ENCODE results near the gene STYXL1. TPM values are rescaled to one million over a fixed set of nuclear protein-coding genes. Genes with fewer than 3 reads are reported as not detected.
A peak's percentile ranks its signal among the peaks of the same experiment; 100 is the strongest.

The STYXL1 gene
- total RNA-seq, 1 experiment from 2014 or later: 30.5 TPM

DNA sequence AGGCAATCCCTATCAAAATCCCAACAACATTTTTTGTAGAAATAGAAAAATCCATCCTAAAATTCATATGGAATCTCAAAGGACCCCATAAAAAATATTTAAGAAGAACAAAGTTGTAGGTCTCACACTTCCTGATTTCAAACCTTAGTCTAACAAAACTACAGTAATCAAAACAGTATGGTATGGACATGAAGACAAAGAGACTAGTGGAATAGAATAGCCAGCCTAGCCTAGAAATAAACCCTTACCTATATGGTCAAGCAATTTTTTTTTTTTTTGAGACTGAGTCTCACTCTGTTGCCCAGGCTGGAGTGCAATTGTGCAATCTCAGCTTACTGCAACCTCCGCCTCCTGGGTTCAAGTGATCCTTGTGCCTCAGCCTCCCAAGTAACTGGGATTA is 49.8 kb downstream of the STYXL1 start:
- no peaks in the 10 kb centered on the region for H3K9me3 ChIP-seq (ENCODE audit: low read length)
- no peaks in the 10 kb centered on the region for H4K20me1 ChIP-seq (ENCODE audit: insufficient read depth, low read depth, low read length)
- H3K4me3 ChIP-seq (ENCODE audit: low read length): no peak overlapping the region
- no peak for DNase-seq
- H3K4me1 ChIP-seq (ENCODE audit: low read length): peaks cover 12% of the 10 kb centered on the region
- H3K9me2 ChIP-seq (replicated peaks; ENCODE audit: insufficient read depth, low read length): no peaks in the 10 kb centered on the region
- H3K9ac ChIP-seq (ENCODE audit: low read length): no peak overlapping the region
- H3K27ac ChIP-seq (ENCODE audit: low read length): no peak overlapping the region
- no peaks in the 10 kb centered on the region for H3K36me3 ChIP-seq (ENCODE audit: insufficient read depth, low read length)
- peaks cover 8% of the 10 kb centered on the region for H3K79me2 ChIP-seq (ENCODE audit: low read length)
- H2AFZ ChIP-seq (ENCODE audit: low read length): no peak overlapping the region
- no peak overlapping the region for H3K4me2 ChIP-seq (ENCODE audit: low read depth, low read length, poor library complexity, severe bottlenecking)
- no peaks in the 10 kb centered on the region for H3K27me3 ChIP-seq (ENCODE audit: low read length)

DNA sequence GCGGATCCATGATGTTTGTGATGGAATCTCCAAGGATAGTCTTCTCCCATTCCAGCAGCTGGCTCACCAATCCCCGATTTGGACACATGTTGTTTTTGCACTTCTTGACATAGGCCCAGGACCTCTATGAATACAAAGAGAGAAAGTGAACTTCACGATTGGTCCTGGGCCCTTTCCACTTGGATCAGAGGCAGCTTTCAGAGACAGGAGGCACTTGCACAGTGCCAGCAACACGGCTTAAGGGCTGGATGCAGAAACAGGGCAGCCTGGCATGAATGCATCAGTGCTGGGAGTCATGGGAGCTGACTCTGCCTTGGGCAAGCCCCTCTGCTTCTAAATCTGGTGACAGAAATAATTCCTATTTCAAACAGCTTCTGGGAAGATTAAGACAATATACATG is 51.3 kb downstream of the STYXL1 start:
- Histone ChIP-seq H3K36me3 (ENCODE audit: insufficient read depth, low read length) (no peaks in the 10 kb centered on the region), H3K4me1 (ENCODE audit: low read length) (peaks cover 12% of the 10 kb centered on the region), H3K9me2 (replicated peaks; ENCODE audit: insufficient read depth, low read length) (no peaks in the 10 kb centered on the region), H3K4me3 (ENCODE audit: low read length) (no peak overlapping the region), H3K9ac (ENCODE audit: low read length) (no peak overlapping the region), H4K20me1 (ENCODE audit: insufficient read depth, low read depth, low read length) (no peaks in the 10 kb centered on the region), H3K9me3 (ENCODE audit: low read length) (no peaks in the 10 kb centered on the region), H3K27me3 (ENCODE audit: low read length) (no peaks in the 10 kb centered on the region), H3K79me2 (ENCODE audit: low read length) (peaks cover 8% of the 10 kb centered on the region), H3K4me2 (ENCODE audit: low read depth, low read length, poor library complexity, severe bottlenecking) (no peak overlapping the region), H3K27ac (ENCODE audit: low read length) (no peak overlapping the region), H2AFZ (ENCODE audit: low read length) (no peak overlapping the region)
- DNase-seq: no peak

DNA sequence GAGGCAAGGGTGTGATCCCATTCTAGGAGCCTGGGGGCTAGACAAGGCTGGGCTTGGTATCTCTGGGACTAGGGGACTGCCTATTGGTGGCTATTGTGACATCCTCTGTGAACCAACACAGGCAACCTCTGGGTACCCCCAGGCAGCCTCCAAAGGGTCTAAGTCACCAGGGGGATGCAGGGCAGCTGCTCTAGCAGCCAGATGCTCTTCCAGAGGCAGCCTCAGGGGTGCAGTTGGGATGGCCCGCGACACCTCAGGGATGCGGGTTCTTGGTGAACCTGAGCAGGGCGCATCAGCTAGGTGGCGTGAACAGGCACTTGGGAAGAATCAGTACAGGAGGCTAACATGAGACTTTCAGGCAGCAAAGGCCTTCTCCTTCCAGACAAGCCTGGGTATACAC is 51.8 kb downstream of the STYXL1 start:
- Histone ChIP-seq H3K9me3 (ENCODE audit: low read length) (no peaks in the 10 kb centered on the region), H3K4me1 (ENCODE audit: low read length) (peaks cover 12% of the 10 kb centered on the region), H3K4me3 (ENCODE audit: low read length) (no peak overlapping the region), H3K9me2 (replicated peaks; ENCODE audit: insufficient read depth, low read length) (no peaks in the 10 kb centered on the region), H3K79me2 (ENCODE audit: low read length) (peaks cover 8% of the 10 kb centered on the region), H3K9ac (ENCODE audit: low read length) (no peak overlapping the region), H3K27ac (ENCODE audit: low read length) (no peak overlapping the region), H3K27me3 (ENCODE audit: low read length) (no peaks in the 10 kb centered on the region), H2AFZ (ENCODE audit: low read length) (no peak overlapping the region), H3K4me2 (ENCODE audit: low read depth, low read length, poor library complexity, severe bottlenecking) (no peak overlapping the region), H3K36me3 (ENCODE audit: insufficient read depth, low read length) (no peaks in the 10 kb centered on the region), H4K20me1 (ENCODE audit: insufficient read depth, low read depth, low read length) (no peaks in the 10 kb centered on the region)
- no peak for DNase-seq

DNA sequence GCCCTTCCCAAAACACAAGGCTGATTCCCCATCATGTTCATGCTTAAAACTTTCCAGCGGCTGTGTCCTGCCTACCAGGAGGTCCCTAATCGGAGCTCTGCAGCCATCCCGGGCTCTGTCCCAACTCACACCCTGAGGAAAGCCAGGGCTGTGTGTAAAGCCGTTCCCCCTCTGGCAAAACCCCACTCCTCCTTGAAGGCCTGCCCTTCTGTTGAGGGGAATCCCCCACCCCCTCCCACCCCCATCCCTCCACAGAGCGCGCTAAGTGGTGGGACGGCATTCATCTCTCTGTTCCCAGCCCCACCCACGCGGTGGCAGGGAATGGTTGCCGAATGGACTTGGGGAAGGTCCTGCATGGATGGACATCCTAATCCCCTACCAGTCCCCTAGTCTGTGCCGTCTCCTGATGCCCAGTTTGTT is 52.7 kb downstream of the STYXL1 start:
- Histone ChIP-seq H3K9me3 (ENCODE audit: low read length) (no peaks in the 10 kb centered on the region), H3K79me2 (ENCODE audit: low read length) (peaks cover 8% of the 10 kb centered on the region), H2AFZ (ENCODE audit: low read length) (0 out of 2 replicates have a peak overlapping the region, but pooled peaks have one; percentile 4), H3K4me2 (ENCODE audit: low read depth, low read length, poor library complexity, severe bottlenecking) (peak overlapping the region; percentile 98), H4K20me1 (ENCODE audit: insufficient read depth, low read depth, low read length) (no peaks in the 10 kb centered on the region), H3K9me2 (replicated peaks; ENCODE audit: insufficient read depth, low read length) (no peaks in the 10 kb centered on the region), H3K27ac (ENCODE audit: low read length) (no peak overlapping the region), H3K4me1 (ENCODE audit: low read length) (peaks cover 12% of the 10 kb centered on the region), H3K36me3 (ENCODE audit: insufficient read depth, low read length) (no peaks in the 10 kb centered on the region), H3K9ac (ENCODE audit: low read length) (peak overlapping the region; percentile 85), H3K4me3 (ENCODE audit: low read length) (peak overlapping the region; percentile 98), H3K27me3 (ENCODE audit: low read length) (no peaks in the 10 kb centered on the region)
- no peak for DNase-seq

DNA sequence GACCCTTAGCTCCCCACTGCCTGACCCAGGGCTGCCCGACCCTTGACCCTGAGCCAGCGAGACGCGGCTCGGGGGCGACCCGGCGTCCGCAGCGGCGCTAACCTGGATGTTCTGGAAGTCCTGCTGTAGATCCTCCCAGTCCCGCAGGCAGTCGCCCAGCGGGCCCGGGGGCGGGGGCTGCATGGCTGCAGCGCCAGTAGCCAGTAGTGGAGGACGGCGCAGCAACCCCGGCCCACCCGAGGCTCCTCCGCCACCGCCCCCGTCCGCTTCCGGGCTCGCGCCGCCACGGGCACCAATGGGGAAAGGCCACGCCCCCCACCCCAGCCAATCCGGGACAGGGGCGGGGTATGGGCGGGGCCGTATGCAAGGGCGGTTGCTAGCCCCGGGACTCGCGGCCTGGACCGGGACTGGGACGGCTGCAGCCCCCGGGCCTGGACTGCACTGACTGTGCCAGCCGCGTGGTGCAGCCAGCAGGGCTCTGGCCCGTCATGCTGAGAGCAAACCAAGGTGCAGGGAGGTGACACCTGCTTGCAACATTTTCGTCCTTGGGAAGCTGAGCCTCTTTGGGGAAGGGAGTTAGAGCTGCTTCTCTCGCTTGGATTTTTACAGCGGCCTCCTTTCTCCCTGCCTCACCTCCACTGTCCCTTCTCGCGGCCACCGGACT is 53.3 kb downstream of the STYXL1 start, which contains the start of gene TMEM120A:
Gene TMEM120A (minus strand): TSS at position 208 of the 664 bp plus-strand sequence. CDS start 25 bp downstream, at position 183.
- H3K4me2 ChIP-seq (ENCODE audit: low read depth, low read length, poor library complexity, severe bottlenecking): peak within 1 kb of the TSS; percentile 98
- no peaks in the 10 kb centered on the region for H3K36me3 ChIP-seq (ENCODE audit: insufficient read depth, low read length)
- H3K4me3 ChIP-seq (ENCODE audit: low read length): peak within 1 kb of the TSS; percentile 98
- H2AFZ ChIP-seq (ENCODE audit: low read length): peak within 1 kb of the TSS; percentile 85
- H4K20me1 ChIP-seq (ENCODE audit: insufficient read depth, low read depth, low read length): no peaks in the 10 kb centered on the region
- peak within 1 kb of the TSS; percentile 85 for H3K9ac ChIP-seq (ENCODE audit: low read length)
- peaks cover 12% of the 10 kb centered on the region for H3K4me1 ChIP-seq (ENCODE audit: low read length)
- no peaks in the 10 kb centered on the region for H3K9me2 ChIP-seq (replicated peaks; ENCODE audit: insufficient read depth, low read length)
- DNase-seq: peak; percentile 97
- peaks cover 8% of the 10 kb centered on the region for H3K79me2 ChIP-seq (ENCODE audit: low read length)
- no peaks in the 10 kb centered on the region for H3K27me3 ChIP-seq (ENCODE audit: low read length)
- H3K9me3 ChIP-seq (ENCODE audit: low read length): no peaks in the 10 kb centered on the region
- H3K27ac ChIP-seq (ENCODE audit: low read length): no peak within 1 kb of the TSS

DNA sequence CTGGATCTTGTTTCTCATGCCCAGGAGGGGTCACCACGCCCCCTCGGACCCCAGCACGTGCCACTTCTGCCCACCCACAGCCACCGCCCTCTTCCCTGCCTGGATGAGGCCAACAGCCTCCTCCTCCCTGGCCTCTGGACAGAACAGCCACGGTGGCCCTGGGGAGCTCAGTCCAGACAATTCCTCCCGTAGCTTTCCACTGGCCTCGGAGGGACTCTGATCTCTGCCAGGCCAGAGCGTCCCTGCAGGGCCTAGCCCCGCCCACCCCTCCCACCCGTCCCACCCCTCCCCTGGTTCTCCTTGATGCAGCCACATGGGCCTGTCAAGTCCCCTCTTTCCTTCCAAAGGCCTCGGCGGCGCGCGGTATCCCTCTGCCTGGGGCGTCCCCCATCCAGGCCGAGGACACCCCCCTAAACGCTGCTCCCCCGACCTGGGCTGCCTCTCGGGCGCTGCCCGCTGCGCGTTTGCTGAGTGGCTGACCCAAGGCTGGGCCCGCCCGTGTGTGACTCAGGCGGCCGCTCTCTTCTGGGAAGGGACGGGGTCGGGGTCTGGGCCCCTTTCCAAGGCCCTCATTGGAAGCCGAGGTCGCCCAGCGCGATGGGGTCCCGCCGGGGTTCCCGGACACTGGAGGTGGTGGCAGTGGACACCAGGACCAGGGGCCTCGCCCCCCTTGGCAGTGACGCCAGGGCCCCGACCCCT is 54.0 kb downstream of the STYXL1 start:
- Histone ChIP-seq H3K9me3 (ENCODE audit: low read length) (no peaks in the 10 kb centered on the region), H3K4me3 (ENCODE audit: low read length) (peak overlapping the region; percentile 98), H4K20me1 (ENCODE audit: insufficient read depth, low read depth, low read length) (no peaks in the 10 kb centered on the region), H3K79me2 (ENCODE audit: low read length) (peaks cover 8% of the 10 kb centered on the region), H2AFZ (ENCODE audit: low read length) (peak overlapping the region; percentile 85), H3K9me2 (replicated peaks; ENCODE audit: insufficient read depth, low read length) (no peaks in the 10 kb centered on the region), H3K36me3 (ENCODE audit: insufficient read depth, low read length) (no peaks in the 10 kb centered on the region), H3K27me3 (ENCODE audit: low read length) (no peaks in the 10 kb centered on the region), H3K4me1 (ENCODE audit: low read length) (peaks cover 12% of the 10 kb centered on the region), H3K9ac (ENCODE audit: low read length) (peak overlapping the region; percentile 85), H3K4me2 (ENCODE audit: low read depth, low read length, poor library complexity, severe bottlenecking) (peak overlapping the region; percentile 98), H3K27ac (ENCODE audit: low read length) (no peak overlapping the region)
- peak; percentile 60 for DNase-seq

DNA sequence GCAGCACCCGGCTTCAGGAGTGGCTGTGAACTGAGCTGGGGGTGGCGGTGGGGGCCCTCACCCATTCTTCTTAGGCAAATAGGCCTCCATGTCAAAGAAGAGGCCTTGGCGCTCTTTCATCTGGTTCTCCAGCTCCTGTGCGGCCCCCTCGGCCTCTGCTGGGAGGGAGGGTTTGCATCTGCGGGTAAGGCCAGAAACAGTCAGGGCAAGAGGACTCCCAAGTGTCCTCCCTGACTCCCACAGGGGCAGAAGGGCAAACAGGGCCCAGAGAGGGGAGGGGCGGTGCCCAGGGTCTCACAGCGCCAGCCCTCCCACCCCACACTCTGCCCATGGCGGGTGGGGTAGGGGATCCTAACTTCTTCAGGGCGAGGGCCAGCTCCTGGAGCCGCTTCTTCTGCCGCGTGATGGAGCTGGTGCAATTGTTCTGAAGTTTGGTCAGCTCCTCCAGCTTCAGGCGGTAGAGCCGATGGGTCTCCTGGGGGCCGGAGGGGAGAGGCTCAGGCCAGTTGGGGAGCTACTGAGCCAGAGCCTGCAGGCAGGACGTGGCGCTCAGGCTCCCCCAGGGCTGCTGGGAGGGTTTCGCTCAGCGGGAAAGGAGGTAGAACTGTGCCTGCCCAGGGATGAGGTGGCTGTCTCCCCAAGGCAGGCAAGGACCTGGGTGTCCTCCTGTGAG is 55.6 kb downstream of the STYXL1 start:
- no peak for DNase-seq
- no peak overlapping the region for H2AFZ ChIP-seq (ENCODE audit: low read length)

DNA sequence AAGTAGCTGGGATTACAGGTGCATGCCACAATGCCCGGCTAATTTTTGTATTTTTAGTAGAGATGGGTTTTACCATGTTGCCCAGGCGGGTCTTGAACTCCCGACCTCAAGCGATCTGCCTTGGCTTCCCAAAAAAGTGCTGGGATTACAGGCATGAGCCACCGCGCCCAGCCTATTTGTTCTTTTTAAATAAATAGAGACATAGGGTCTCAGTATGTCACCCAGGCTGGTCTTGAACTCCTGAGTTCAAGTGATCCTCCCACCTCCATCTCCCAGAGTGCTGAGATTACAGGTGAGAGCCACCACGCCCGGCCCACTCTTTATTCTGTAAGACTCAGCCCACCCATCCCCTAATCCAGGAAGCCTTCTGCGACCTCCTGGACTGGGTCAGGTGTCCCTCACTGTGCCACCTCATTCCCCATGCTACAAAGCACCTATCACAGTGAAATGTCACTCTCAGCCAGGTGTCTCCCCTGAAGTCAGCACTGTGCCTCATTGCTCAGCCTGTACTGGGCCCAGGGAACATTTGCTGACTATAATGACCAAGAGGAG is 56.2 kb downstream of the STYXL1 start:
- peaks cover 12% of the 10 kb centered on the region for H3K4me1 ChIP-seq (ENCODE audit: low read length)
- no peak overlapping the region for H3K27ac ChIP-seq (ENCODE audit: low read length)
- no peak overlapping the region for H3K4me3 ChIP-seq (ENCODE audit: low read length)
- no peaks in the 10 kb centered on the region for H3K9me2 ChIP-seq (replicated peaks; ENCODE audit: insufficient read depth, low read length)
- no peak overlapping the region for H3K4me2 ChIP-seq (ENCODE audit: low read depth, low read length, poor library complexity, severe bottlenecking)
- H3K27me3 ChIP-seq (ENCODE audit: low read length): no peaks in the 10 kb centered on the region
- no peak overlapping the region for H2AFZ ChIP-seq (ENCODE audit: low read length)
- no peaks in the 10 kb centered on the region for H3K36me3 ChIP-seq (ENCODE audit: insufficient read depth, low read length)
- DNase-seq: no peak
- peaks cover 8% of the 10 kb centered on the region for H3K79me2 ChIP-seq (ENCODE audit: low read length)
- H3K9ac ChIP-seq (ENCODE audit: low read length): no peak overlapping the region
- no peaks in the 10 kb centered on the region for H3K9me3 ChIP-seq (ENCODE audit: low read length)
- H4K20me1 ChIP-seq (ENCODE audit: insufficient read depth, low read depth, low read length): no peaks in the 10 kb centered on the region

More for the DNA sequence above, 55.6 kb downstream of the STYXL1 start:
- Histone ChIP-seq H3K9ac (ENCODE audit: low read length) (no peak overlapping the region), H3K36me3 (ENCODE audit: insufficient read depth, low read length) (no peaks in the 10 kb centered on the region), H3K79me2 (ENCODE audit: low read length) (peaks cover 8% of the 10 kb centered on the region), H3K4me3 (ENCODE audit: low read length) (no peak overlapping the region), H3K9me2 (replicated peaks; ENCODE audit: insufficient read depth, low read length) (no peaks in the 10 kb centered on the region), H3K4me1 (ENCODE audit: low read length) (peaks cover 12% of the 10 kb centered on the region), H4K20me1 (ENCODE audit: insufficient read depth, low read depth, low read length) (no peaks in the 10 kb centered on the region), H3K27ac (ENCODE audit: low read length) (no peak overlapping the region), H3K9me3 (ENCODE audit: low read length) (no peaks in the 10 kb centered on the region), H3K27me3 (ENCODE audit: low read length) (no peaks in the 10 kb centered on the region), H3K4me2 (ENCODE audit: low read depth, low read length, poor library complexity, severe bottlenecking) (no peak overlapping the region)
